HUES48 (cell line): Measurements from ENCODE around the gene NELFE.

Source experiments
- H3K27ac ChIP-seq: one replicate; pipeline ENCODE4 v1.7.0; 2013; ENCODE audit warnings: low read depth, low read length, inconsistent platforms
- H3K27me3 ChIP-seq: 2 replicates; pipeline ENCODE4 v1.6.1; 2013; ENCODE audit warnings: mild to moderate bottlenecking, low read length; ENCODE audit not compliant: control insufficient read depth, insufficient read depth
- H3K36me3 ChIP-seq: 2 replicates; pipeline ENCODE4 v1.6.1; 2013; ENCODE audit warnings: low read length; ENCODE audit not compliant: control insufficient read depth, insufficient read depth
- H3K4me1 ChIP-seq: 2 replicates; pipeline ENCODE4 v1.6.1; 2013; ENCODE audit warnings: mild to moderate bottlenecking, low read length; ENCODE audit not compliant: control insufficient read depth, insufficient read depth
- H3K4me3 ChIP-seq: 2 replicates; pipeline ENCODE4 v1.5.1; 2013; ENCODE audit warnings: mild to moderate bottlenecking, low read depth, low read length
- H3K9ac ChIP-seq: 2 replicates; pipeline ENCODE4 v1.6.1; 2013; ENCODE audit warnings: mild to moderate bottlenecking, low read depth, low read length, moderate library complexity
- H3K9me3 ChIP-seq: 2 replicates; pipeline ENCODE4 v1.6.1; 2013; ENCODE audit warnings: low read length; ENCODE audit not compliant: control insufficient read depth, insufficient read depth

Gene NELFE

GRCh38 chr6:31971993-31972708 is 13.4 kb upstream of the NELFE start, which contains the start of gene DXO:
Gene DXO, minus strand, starts transcription at chr6:31972138. Its CDS starts 463 bp downstream, at chr6:31971675.
- Histone ChIP-seq H3K27ac (peak within 1 kb of the TSS; percentile 99), H3K27me3 (no peaks in the 10 kb centered on the region), H3K4me1 (no peaks in the 10 kb centered on the region), H3K4me3 (peak within 1 kb of the TSS; percentile 92), H3K9ac (peak within 1 kb of the TSS; percentile 77), H3K9me3 (no peaks in the 10 kb centered on the region), H3K36me3 (peaks cover 33% of the 10 kb centered on the region)

- Histone ChIP-seq H3K36me3 (peaks cover 40% of the 10 kb centered on the region), H3K4me1 (no peaks in the 10 kb centered on the region), H3K27ac (peak overlapping the region; percentile 99), H3K9me3 (no peaks in the 10 kb centered on the region), H3K27me3 (no peaks in the 10 kb centered on the region), H3K9ac (peak overlapping the region; percentile 77), H3K4me3 (peak overlapping the region; percentile 92)
These were observed 12.7 kb upstream of the NELFE start for GRCh38 chr6:31971279-31971992.

- Histone ChIP-seq H3K9me3 (no peaks in the 10 kb centered on the region), H3K27ac (peak overlapping the region; percentile 99), H3K4me3 (peak overlapping the region; percentile 92), H3K9ac (no peak overlapping the region), H3K36me3 (peaks cover 47% of the 10 kb centered on the region), H3K27me3 (no peaks in the 10 kb centered on the region), H3K4me1 (no peaks in the 10 kb centered on the region)
These were observed 12.0 kb upstream of the NELFE start for GRCh38 chr6:31970604-31971271.

- no peak overlapping the region for H3K9ac ChIP-seq
- H3K4me3 ChIP-seq, result no peak overlapping the region
- no peaks in the 10 kb centered on the region for H3K9me3 ChIP-seq
- H3K36me3 ChIP-seq, result peaks cover 55% of the 10 kb centered on the region
- H3K4me1 ChIP-seq, result no peaks in the 10 kb centered on the region
- no peak overlapping the region for H3K27ac ChIP-seq
- H3K27me3 ChIP-seq, result no peaks in the 10 kb centered on the region
These were observed 11.2 kb upstream of the NELFE start for GRCh38 chr6:31969712-31970603.

GRCh38 chr6:31968791-31969711 is 10.3 kb upstream of the NELFE start:
- Histone ChIP-seq H3K27me3 (no peaks in the 10 kb centered on the region), H3K4me3 (no peak overlapping the region), H3K27ac (no peak overlapping the region), H3K36me3 (peaks cover 62% of the 10 kb centered on the region), H3K9ac (no peak overlapping the region), H3K4me1 (no peaks in the 10 kb centered on the region), H3K9me3 (no peaks in the 10 kb centered on the region)

GRCh38 chr6:31968326-31968725 is 9.6 kb upstream of the NELFE start:
- H3K4me1 ChIP-seq, result no peaks in the 10 kb centered on the region
- H3K9ac ChIP-seq, result no peak overlapping the region

GRCh38 chr6:31967926-31968320 is 9.2 kb upstream of the NELFE start:
- Histone ChIP-seq H3K36me3 (peaks cover 73% of the 10 kb centered on the region), H3K27me3 (no peaks in the 10 kb centered on the region), H3K27ac (no peak overlapping the region), H3K9me3 (no peaks in the 10 kb centered on the region), H3K4me1 (no peaks in the 10 kb centered on the region), H3K9ac (no peak overlapping the region), H3K4me3 (no peak overlapping the region)

More at GRCh38 chr6:31968326-31968725, 9.6 kb upstream of the NELFE start:
- Histone ChIP-seq H3K9me3 (no peaks in the 10 kb centered on the region), H3K27ac (no peak overlapping the region), H3K27me3 (no peaks in the 10 kb centered on the region), H3K4me3 (no peak overlapping the region), H3K36me3 (peaks cover 69% of the 10 kb centered on the region)

GRCh38 chr6:31966997-31967925 is 8.5 kb upstream of the NELFE start:
- no peak overlapping the region for H3K9ac ChIP-seq
- no peaks in the 10 kb centered on the region for H3K9me3 ChIP-seq
- peaks cover 79% of the 10 kb centered on the region for H3K36me3 ChIP-seq
- H3K27ac ChIP-seq, result no peak overlapping the region
- H3K4me3 ChIP-seq, result no peak overlapping the region
- H3K4me1 ChIP-seq, result no peaks in the 10 kb centered on the region
- no peaks in the 10 kb centered on the region for H3K27me3 ChIP-seq

GRCh38 chr6:31966506-31966905 is 7.7 kb upstream of the NELFE start:
- Histone ChIP-seq H3K9ac (no peak overlapping the region), H3K4me3 (no peak overlapping the region), H3K36me3 (peaks cover 87% of the 10 kb centered on the region), H3K27me3 (no peaks in the 10 kb centered on the region), H3K27ac (no peak overlapping the region), H3K9me3 (no peaks in the 10 kb centered on the region), H3K4me1 (no peaks in the 10 kb centered on the region)
